Activated CD4-positive, alpha-beta T cell treated with anti-CD3 and anti-CD28 coated beads, Interleukin-2, amount 10 ng/mL, durations not matched to agents 7 days and 5 days (primary cell): ENCODE results near the gene SH3RF3. TPM values are rescaled to one million over a fixed set of nuclear protein-coding genes. Genes with fewer than 3 reads are reported as not detected.

Source experiments
- CTCF ChIA-PET: fragments of 350-600 bp; sonication (Branson Sonifier 250); formaldehyde crosslinking; loops from one replicate; lab custom pipeline; 2021; ENCODE audit warnings: antibody characterized with exemption; lab: Charles Lee
- POLR2A ChIA-PET: fragments of 350-600 bp; sonication (Branson Sonifier 250); formaldehyde crosslinking; loops from one replicate; lab custom pipeline; 2021; ENCODE audit warnings: antibody characterized with exemption; lab: Charles Lee
- DNase-seq: peaks from one replicate; pipeline ENCODE4 v3.0.0-alpha.2; 2020
- H3K27ac Mint-ChIP-seq: one replicate; pipeline ENCODE4 v1.8.0; 2021; ENCODE audit warnings: mild to moderate bottlenecking, moderate library complexity, mixed read lengths
- H3K27me3 Mint-ChIP-seq: one replicate; pipeline ENCODE4 v1.8.0; 2021; ENCODE audit warnings: mixed read lengths
- H3K36me3 Mint-ChIP-seq: one replicate; pipeline ENCODE4 v1.8.0; 2021; ENCODE audit warnings: low read depth, mixed read lengths
- H3K4me1 Mint-ChIP-seq: one replicate; pipeline ENCODE4 v1.8.0; 2021; ENCODE audit warnings: mixed read lengths
- H3K4me3 Mint-ChIP-seq: one replicate; pipeline ENCODE4 v1.8.0; 2021; ENCODE audit warnings: mild to moderate bottlenecking, moderate library complexity, mixed read lengths
- H3K9me3 Mint-ChIP-seq: one replicate; pipeline ENCODE4 v1.8.0; 2021; ENCODE audit warnings: mixed read lengths
- total RNA-seq, 2 experiments: library from RNA; stranded (reverse); gene quantifications; one replicate each; pipeline ENCODE4 v1.2.3, GENCODE V29; 2021

SH3RF3 gene
- total RNA-seq, 2 experiments from 2014 or later: 0.08 to 0.17 TPM

DNA sequence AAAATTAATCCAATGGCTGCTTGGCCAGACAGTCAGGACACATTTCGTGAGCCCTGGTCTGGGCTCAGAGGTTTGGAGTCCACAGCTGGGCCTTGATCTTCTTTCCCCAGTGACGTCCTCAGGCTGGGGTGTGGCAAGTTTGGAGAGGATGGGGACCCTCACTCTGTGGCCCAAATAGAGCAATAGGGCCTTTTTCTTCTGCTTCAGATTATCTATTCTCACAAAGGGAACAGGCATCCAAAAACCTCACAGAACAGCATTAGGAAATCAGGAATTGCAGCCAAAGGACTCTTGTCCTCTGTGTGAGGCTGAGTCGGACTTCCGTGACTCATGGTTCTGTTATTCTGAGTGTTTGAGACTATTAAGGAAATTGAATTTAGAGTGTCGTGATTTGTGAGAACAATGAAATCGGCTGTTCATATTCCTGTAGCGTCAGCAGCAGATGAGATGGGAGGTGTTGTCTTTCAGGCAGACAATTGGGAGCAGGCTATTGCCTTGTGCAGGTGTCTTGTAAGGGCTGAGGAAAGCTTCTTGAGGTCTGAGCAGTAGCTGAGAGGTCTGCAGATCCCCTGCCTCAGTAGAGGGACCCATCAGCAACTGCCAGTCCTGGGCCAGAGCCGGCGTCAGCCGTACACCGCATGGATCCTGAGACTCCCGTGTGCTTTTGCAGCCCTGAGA is 113.8 kb downstream of the SH3RF3 start:
- Mint-ChIP-seq H3K4me1 (peaks cover 18% of the 10 kb centered on the region), H3K9me3 (no peaks in the 10 kb centered on the region), H3K4me3 (no peak overlapping the region), H3K27ac (no peak overlapping the region), H3K36me3 (no peaks in the 10 kb centered on the region), H3K27me3 (peaks cover 3% of the 10 kb centered on the region)
- no peak for DNase-seq
- ChIA-PET POLR2A (no interaction called here), CTCF (interaction anchor here (1.1 kb wide), 1 partner anchor 24 kb away, joined by 3 read pairs; no protein-coding TSS in a partner anchor)

GRCh38 chr2:109243526-109244303 is 114.7 kb downstream of the SH3RF3 start:
- no peaks in the 10 kb centered on the region for H3K36me3 Mint-ChIP-seq
- H3K4me1 Mint-ChIP-seq: peaks cover 13% of the 10 kb centered on the region
- H3K27ac Mint-ChIP-seq: no peak overlapping the region
- POLR2A ChIA-PET: interaction anchor here (0.6 kb wide), 1 partner anchor 110 kb away, joined by 3 read pairs; no protein-coding TSS in a partner anchor
- no peak for DNase-seq
- no peak overlapping the region for H3K4me3 Mint-ChIP-seq
- peaks cover 3% of the 10 kb centered on the region for H3K27me3 Mint-ChIP-seq
- CTCF ChIA-PET: interaction anchor here (1.1 kb wide), 1 partner anchor 25 kb away, joined by 3 read pairs; no protein-coding TSS in a partner anchor
- no peaks in the 10 kb centered on the region for H3K9me3 Mint-ChIP-seq

- ChIA-PET POLR2A (no interaction called here), CTCF (interaction anchor here (1.1 kb wide), 1 partner anchor 25 kb away, joined by 3 read pairs; no protein-coding TSS in a partner anchor)
- Mint-ChIP-seq H3K27me3 (peaks cover 3% of the 10 kb centered on the region), H3K27ac (no peak overlapping the region), H3K9me3 (no peaks in the 10 kb centered on the region), H3K4me1 (peaks cover 9% of the 10 kb centered on the region), H3K4me3 (no peak overlapping the region), H3K36me3 (no peaks in the 10 kb centered on the region)
- DNase-seq: no peak
These were observed 115.2 kb downstream of the SH3RF3 start for GRCh38 chr2:109244304-109244582.

DNA sequence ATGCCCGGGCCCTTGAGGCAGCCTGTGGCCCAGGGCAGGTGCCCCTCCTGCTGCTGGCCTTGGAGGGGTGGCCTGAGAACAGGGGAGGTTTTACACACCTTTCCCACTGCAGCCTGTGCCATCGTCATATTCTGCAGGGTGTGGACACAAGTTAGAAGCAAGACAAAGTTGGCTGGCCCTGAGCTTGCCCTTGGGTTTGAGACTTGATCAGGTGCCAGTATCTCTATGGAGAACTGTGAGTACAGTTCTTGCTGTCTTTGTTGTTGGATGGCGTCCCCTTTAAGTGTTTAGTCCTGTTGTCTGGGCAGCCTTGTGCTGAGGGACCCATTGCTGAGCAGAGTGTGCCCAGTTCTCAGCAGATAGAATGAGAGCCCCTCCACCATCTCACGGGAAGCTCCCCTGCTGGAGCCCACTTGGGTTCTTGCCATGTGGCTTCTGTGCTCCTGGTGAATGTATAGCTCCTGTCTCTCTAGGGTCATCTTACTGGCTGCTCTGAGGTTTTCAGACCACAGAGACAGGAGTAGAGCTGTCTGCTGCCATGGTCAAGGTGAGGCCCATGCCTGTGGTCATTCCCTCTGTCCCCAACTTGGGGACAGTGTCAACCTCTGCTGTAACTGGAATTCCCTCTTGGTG is 115.9 kb downstream of the SH3RF3 start:
- no peaks in the 10 kb centered on the region for H3K36me3 Mint-ChIP-seq
- ChIA-PET CTCF (no interaction called here), POLR2A (no interaction called here)
- peaks cover 4% of the 10 kb centered on the region for H3K4me1 Mint-ChIP-seq
- H3K27me3 Mint-ChIP-seq: peaks cover 3% of the 10 kb centered on the region
- H3K27ac Mint-ChIP-seq: no peak overlapping the region
- H3K4me3 Mint-ChIP-seq: no peak overlapping the region
- no peak for DNase-seq
- H3K9me3 Mint-ChIP-seq: no peaks in the 10 kb centered on the region

GRCh38 chr2:109246176-109246575 is 117.2 kb downstream of the SH3RF3 start:
- Mint-ChIP-seq H3K4me3 (no peak overlapping the region), H3K36me3 (no peaks in the 10 kb centered on the region), H3K27me3 (peaks cover 3% of the 10 kb centered on the region), H3K4me1 (peaks cover 2% of the 10 kb centered on the region), H3K27ac (no peak overlapping the region), H3K9me3 (no peaks in the 10 kb centered on the region)
- CTCF ChIA-PET: no interaction called here
- POLR2A ChIA-PET: no interaction called here
- no peak for DNase-seq

DNA sequence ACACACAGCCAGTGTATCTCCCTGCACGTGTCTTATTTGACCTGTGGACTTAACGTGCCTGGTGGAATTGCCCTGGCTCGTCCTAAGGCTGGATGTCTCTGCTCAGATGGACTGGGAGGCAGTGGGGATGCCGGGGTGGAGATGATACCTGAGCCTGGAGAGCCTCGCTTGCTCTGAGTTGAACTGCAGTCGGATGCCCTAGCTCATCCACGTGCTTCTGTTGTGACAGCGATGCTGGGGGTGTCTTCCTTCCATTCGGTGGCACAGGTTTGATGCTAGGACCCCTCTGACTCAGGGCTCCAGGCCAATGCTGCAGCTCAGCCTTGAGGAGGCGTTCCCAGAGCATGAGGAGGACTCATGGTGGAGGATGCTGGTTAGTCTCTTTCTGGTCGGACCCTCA is 117.6 kb downstream of the SH3RF3 start:
- Mint-ChIP-seq H3K4me3 (no peak overlapping the region), H3K9me3 (no peaks in the 10 kb centered on the region), H3K27me3 (peaks cover 3% of the 10 kb centered on the region), H3K27ac (no peak overlapping the region), H3K36me3 (no peaks in the 10 kb centered on the region), H3K4me1 (peaks cover 2% of the 10 kb centered on the region)
- DNase-seq: no peak
- ChIA-PET POLR2A (no interaction called here), CTCF (no interaction called here)

- Mint-ChIP-seq H3K4me3 (no peak overlapping the region), H3K36me3 (no peaks in the 10 kb centered on the region), H3K4me1 (peaks cover 2% of the 10 kb centered on the region), H3K27ac (no peak overlapping the region), H3K9me3 (no peaks in the 10 kb centered on the region), H3K27me3 (peaks cover 3% of the 10 kb centered on the region)
- no peak for DNase-seq
- ChIA-PET CTCF (no interaction called here), POLR2A (no interaction called here)
These were observed 118.3 kb downstream of the SH3RF3 start for GRCh38 chr2:109247340-109247739.

- ChIA-PET POLR2A (no interaction called here), CTCF (no interaction called here)
- peaks cover 3% of the 10 kb centered on the region for H3K27me3 Mint-ChIP-seq
- no peak overlapping the region for H3K27ac Mint-ChIP-seq
- no peaks in the 10 kb centered on the region for H3K36me3 Mint-ChIP-seq
- H3K9me3 Mint-ChIP-seq: no peaks in the 10 kb centered on the region
- DNase-seq: no peak
- H3K4me3 Mint-ChIP-seq: no peak overlapping the region
- H3K4me1 Mint-ChIP-seq: peaks cover 2% of the 10 kb centered on the region
These were observed 118.8 kb downstream of the SH3RF3 start for GRCh38 chr2:109247812-109248211.

DNA sequence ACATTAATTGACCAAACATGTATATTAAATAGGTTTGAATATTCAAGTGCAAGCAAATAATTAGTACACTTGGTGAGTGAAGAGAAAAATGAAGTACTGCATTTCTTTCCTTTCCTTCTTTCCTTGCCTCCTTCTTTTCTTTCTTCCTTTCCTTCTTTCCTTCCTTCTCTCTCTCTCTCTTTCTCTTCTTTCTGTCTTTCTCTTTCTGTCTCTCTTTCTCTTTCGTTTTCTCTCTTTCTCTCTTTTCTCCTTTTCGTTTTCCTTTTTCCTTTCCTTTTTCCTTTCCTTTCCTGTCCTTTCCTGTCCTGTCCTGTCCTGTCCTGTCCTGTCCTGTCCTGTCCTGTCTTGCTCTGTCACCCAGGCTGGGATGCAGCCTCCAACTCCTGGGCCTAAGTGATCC is 119.6 kb downstream of the SH3RF3 start:
- ChIA-PET CTCF (interaction anchor here (0.9 kb wide), 1 partner anchor 9 kb away, joined by 5 read pairs; no protein-coding TSS in a partner anchor), POLR2A (no interaction called here)
- Mint-ChIP-seq H3K4me3 (no peak overlapping the region), H3K27ac (no peak overlapping the region), H3K27me3 (peaks cover 3% of the 10 kb centered on the region), H3K4me1 (peaks cover 2% of the 10 kb centered on the region), H3K9me3 (no peaks in the 10 kb centered on the region), H3K36me3 (no peaks in the 10 kb centered on the region)
- DNase-seq: no peak

GRCh38 chr2:109253217-109253616 is 124.2 kb downstream of the SH3RF3 start:
- POLR2A ChIA-PET: no interaction called here
- Mint-ChIP-seq H3K9me3 (no peaks in the 10 kb centered on the region), H3K36me3 (no peaks in the 10 kb centered on the region), H3K27ac (no peak overlapping the region), H3K4me3 (no peak overlapping the region), H3K27me3 (no peaks in the 10 kb centered on the region), H3K4me1 (peaks cover 2% of the 10 kb centered on the region)
- DNase-seq: no peak
- CTCF ChIA-PET: no interaction called here

GRCh38 chr2:109254174-109254904 is 125.3 kb downstream of the SH3RF3 start:
- Mint-ChIP-seq H3K36me3 (no peaks in the 10 kb centered on the region), H3K9me3 (no peaks in the 10 kb centered on the region), H3K27ac (no peak overlapping the region), H3K27me3 (no peaks in the 10 kb centered on the region), H3K4me3 (no peak overlapping the region), H3K4me1 (no peaks in the 10 kb centered on the region)
- no peak for DNase-seq
- ChIA-PET CTCF (no interaction called here), POLR2A (no interaction called here)

GRCh38 chr2:109255654-109256053 is 126.6 kb downstream of the SH3RF3 start:
- POLR2A ChIA-PET: no interaction called here
- Mint-ChIP-seq H3K27ac (no peak overlapping the region), H3K36me3 (no peaks in the 10 kb centered on the region), H3K4me1 (no peaks in the 10 kb centered on the region), H3K4me3 (no peak overlapping the region), H3K27me3 (no peaks in the 10 kb centered on the region), H3K9me3 (no peaks in the 10 kb centered on the region)
- CTCF ChIA-PET: interaction anchor here (0.7 kb wide), 1 partner anchor 18 kb away, joined by 3 read pairs; no protein-coding TSS in a partner anchor
- DNase-seq: no peak
